ENCODE measurements around the gene SH3TC2. TPM values are rescaled to one million over a fixed set of nuclear protein-coding genes. Genes with fewer than 3 reads are reported as not detected.

SH3TC2 gene
- polyA plus RNA-seq, 3 donors = 0.11 to 0.33 (median 0.22) TPM

DNA sequence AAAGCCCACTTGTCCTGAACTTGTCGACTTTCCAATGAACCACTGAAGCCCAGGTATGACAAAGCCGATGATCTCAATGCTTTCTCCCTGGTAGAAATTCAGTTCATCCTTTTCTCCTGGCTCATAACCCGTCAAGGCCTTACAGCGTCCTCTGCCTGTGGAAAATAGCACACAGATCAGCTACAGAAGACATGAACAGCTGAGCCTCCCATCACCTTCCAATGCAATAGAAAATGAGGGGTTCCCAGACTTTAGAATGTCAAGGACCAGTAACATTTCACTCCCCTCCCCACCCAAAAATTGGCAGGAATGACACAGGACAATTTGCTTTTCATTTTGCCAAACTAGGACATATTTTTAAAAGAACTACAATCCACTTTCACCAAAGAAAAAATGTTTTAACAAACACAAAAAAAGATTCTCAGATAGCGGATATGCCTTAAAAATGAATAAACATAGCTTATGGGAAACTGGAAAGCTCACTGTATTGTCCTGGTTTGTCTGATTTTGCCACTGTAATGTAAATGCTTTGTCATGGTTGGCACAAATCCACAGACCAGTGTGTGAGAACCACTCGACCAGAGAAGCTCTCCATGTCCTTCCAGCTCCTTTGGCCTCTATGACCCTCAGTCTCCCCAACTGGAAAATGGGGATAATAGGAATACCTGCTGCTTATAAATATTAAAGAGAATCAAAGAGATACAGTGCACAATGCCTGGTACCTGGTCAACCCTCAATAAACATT, 24.4 kb downstream of the SH3TC2 start:
- no peak overlapping the region for H3K27ac ChIP-seq (ENCODE audit: low read depth, low read length)
- WGBS, 3 donors = 74 to 80% (median 78%) methylated on average over 6 of the region's 6 CpGs

DNA sequence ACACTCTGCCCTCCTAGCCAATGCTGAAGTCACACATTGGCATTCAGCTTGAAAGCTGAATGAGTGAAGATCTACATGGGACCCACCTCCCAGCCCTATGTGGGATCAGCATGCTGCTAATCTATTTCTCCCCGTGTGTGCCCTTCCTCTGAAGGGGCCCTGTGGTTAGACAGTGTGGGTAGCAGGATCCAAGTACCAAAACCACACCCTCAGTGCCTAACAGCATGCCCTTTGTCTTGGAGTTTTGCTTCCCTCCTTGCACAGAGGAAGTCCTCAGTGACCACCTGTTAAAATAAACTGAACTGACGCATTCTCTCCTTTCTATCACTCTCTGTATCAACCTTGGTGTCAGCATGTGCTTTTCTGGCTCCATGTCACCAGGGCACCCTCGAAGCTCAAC, 25.0 kb downstream of the SH3TC2 start:
- no peak overlapping the region for H3K27ac ChIP-seq (ENCODE audit: low read depth, low read length)
- 29 to 44% (median 41%) methylated on average over 3 of the region's 3 CpGs for WGBS, 3 donors

DNA sequence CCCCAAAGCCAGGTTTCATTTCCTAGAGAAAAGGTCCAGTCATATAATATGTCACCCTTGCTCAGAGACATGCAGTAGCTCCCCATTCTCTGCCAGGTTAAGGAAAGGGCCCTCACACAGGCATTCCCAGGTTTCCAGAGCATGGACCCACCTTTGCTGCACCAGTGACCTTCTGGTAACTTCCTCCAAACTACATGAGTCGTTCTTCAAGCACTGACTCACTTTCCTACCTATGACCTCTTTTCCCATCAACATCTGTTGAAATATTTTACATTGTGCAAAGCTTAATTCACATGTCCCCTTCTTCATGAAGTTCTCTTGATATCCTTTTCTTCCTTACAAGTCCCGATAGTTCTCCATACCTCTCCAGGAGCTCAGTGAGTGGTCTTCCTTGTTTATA, 25.9 kb downstream of the SH3TC2 start:
- WGBS, 3 donors = 45 to 73% (median 45%) methylated on average over 2 of the region's 2 CpGs
- no peak overlapping the region for H3K27ac ChIP-seq (ENCODE audit: low read depth, low read length)

DNA sequence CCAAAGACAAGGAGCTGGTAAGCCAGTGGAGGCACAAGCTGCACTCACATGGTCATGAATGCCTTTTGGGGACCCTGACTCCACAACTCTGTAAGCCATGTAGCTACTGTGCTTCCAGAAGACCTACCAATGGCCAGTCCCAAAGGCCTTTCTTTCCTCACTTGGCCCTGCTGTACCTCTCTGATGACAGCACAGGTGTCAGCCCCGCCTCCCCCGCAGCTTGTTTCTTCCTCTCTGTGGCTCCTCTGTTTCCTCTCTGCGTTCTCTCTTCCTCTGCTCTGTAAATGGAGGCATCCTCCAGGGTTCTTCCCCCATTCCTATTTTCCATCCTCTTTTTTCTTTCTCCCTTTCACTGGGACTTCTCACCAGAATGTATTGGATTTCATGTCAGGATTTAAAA, 26.7 kb downstream of the SH3TC2 start:
- H3K27ac ChIP-seq (ENCODE audit: low read depth, low read length) = no peak overlapping the region
- 51 to 76% (median 66%) methylated on average over 3 of the region's 3 CpGs for WGBS, 3 donors

DNA sequence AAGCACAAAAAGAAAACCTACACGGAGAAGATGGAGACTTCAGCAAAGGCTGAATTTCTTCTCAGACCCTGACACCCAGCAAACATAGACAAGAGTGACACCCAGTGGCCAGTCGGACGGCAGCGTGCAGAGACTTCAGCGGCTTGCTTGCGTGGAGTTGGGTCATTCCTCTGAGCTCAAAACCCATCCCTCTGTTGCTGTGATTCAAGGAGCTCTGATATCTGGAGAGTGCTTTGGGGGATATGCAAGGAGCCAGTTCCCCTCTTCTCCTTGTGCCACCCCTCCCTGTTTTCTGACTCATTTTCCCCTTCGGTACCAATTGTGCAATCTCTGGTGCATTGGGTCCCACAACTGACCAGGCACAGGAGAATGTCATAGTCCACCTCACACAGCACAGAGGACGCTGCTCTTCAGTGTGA, 27.5 kb downstream of the SH3TC2 start:
- WGBS, 3 donors = 16 to 18% (median 17%) methylated on average over 8 of the region's 8 CpGs
- no peak overlapping the region for H3K27ac ChIP-seq (ENCODE audit: low read depth, low read length)

DNA sequence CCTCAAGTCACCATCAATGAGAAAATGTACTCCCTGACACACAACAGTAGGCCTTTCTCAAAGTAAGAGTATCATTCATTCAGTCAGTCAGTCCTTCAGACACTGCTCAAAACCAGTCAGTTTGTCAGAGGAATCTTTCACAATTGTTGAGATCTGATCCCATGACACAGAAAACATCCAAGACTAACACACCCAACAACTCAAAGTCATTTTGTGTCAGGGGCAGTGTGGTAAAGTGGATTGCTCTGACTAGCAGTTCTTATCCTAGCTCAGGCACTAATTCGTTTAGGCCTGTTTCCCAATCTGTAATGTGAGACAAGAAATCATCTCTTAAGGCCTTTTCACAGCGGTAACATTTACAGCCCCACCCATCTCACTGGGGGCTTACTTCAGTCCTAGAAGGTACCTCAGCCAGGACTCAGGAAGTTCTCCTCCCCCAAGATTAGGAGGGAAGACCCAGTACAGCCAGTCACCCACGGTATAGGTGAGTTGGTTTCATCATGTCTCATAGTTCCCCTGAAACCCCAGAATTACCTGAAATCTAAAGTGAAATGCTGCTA, 31.9 kb downstream of the SH3TC2 start:
- 74 to 79% (median 75%) methylated on average over 3 of the region's 3 CpGs for WGBS, 3 donors
- no peak overlapping the region for H3K27ac ChIP-seq (ENCODE audit: low read depth, low read length)

DNA sequence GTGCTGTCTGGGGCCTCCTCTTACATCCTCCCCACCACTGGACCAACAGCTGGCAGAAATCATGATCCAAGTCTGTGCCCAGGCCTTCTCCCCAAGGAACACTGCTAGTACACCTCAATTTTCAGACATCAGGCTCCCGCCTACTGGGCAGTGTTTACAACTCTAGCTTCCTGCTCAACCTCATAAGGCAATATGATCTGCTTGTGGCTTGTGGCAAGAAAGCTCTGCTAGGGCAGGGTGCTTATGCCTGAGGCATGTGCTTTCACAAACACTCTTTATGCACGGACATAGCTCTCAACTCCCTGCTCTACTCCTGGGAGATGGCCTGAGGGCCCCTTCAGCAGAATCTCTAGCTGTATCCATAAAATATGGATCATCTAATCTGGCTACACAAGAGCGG, 32.5 kb downstream of the SH3TC2 start:
- H3K27ac ChIP-seq (ENCODE audit: low read depth, low read length) = no peak overlapping the region
- 84 to 90% (median 88%) methylated on average over 3 of the region's 3 CpGs for WGBS, 3 donors

DNA sequence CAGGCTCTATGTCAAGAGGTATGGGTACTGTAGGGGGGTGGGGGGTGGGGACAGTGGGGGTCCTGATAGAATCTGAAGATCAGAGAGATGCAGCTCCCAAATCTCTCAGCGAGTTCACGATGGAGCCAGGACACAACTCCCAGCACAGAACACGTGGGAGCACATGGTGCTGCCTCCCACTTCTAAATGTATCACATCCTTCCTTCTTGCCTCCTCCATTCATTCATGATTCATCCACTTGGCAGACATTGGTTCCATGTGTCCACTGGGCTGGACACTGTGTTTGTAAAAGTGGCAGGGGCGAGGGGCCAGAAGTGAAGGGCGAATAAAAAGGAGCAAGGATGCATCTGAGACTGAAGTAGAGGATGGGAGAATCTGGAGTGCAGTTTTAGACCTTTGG, 33.9 kb downstream of the SH3TC2 start:
- H3K27ac ChIP-seq (ENCODE audit: low read depth, low read length) = no peak overlapping the region
- WGBS, 3 donors = 83 to 90% (median 88%) methylated on average over 5 of the region's 5 CpGs

DNA sequence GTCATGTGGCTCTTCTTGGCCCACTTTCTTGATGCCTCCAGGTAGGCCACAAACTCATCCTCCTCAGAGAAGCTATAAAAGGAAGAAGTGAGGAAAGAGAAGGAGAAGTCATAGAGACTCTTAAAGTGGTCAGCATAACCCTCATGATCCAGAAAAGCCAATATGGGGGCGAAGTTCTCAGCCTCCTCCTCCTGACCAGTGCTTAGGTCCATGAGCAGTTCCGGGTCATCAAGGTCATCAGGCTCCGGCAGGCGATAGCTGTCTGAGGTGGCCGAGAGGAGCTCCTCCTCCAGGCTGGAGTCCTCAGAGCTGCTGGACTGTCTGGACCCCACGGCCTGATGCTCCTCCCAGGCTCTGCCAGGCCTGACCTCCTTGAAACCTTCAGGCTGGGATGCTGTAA, 34.7 kb downstream of the SH3TC2 start:
- WGBS, 3 donors = 78 to 98% (median 95%) methylated on average over 6 of the region's 6 CpGs
- no peak overlapping the region for H3K27ac ChIP-seq (ENCODE audit: low read depth, low read length)

DNA sequence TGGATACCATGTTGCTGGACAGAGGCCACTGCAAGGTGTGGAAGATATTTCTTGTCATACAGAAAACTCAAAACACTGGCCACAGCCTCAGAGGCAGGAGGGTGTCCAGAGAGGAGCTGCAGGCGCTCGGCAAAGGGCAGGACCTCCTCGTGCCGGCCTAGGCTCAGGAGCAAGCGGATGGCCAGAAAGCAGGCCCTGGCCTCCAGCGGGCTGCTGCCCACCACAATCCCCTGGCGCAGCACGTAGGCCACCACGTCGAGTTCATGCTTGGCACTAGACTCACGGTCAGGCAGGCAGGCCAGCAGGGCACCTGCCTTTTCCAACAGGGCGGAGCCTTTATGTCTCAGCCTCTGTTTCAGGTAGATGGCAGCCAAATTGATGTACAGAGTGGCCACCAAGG, 35.2 kb downstream of the SH3TC2 start:
- 95 to 97% (median 96%) methylated on average over 12 of the region's 12 CpGs for WGBS, 3 donors

DNA sequence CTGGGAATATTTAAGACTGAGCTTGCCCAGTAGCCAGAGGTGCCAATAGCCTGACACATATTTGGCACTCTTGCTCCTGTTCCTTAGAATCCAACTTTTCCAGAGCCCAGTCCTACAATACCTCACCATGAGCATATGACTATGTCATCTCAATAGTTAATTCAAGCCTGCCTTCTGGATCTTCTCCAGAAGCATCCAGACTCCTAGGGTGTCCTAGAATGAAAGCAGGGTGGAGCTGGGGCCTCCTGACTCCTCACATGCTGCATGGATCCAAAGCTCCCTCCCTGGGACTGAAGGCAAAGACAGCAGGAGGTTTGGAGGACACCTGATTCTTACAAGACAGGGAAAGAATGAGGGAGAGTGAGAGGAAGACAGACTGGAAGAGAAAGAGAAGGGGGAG, 37.9 kb downstream of the SH3TC2 start:
- no peak overlapping the region for H3K27ac ChIP-seq (ENCODE audit: low read depth, low read length)

More for the DNA sequence above, 35.2 kb downstream of the SH3TC2 start:
- no peak overlapping the region for H3K27ac ChIP-seq (ENCODE audit: low read depth, low read length)

DNA sequence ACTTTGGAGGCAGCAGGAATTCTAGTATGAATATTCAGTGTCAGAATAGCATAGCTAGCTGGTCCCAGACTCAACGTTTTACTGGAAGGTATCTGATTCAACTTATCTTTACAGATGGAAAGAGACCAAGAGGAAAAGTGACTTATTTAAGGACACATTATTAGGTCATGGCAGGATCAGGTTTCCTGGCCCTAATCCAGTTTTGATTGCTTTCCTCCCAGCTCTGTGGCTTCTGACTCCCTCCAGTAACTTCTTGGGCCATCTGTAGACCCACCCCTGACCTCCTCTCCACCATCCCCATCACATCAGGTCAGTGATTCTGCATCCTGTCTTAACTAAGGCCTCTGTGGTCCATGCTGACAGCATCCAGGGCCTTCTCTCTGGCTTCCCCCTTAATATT, 38.4 kb downstream of the SH3TC2 start:
- H3K27ac ChIP-seq (ENCODE audit: low read depth, low read length) = no peak overlapping the region
- WGBS, 3 donors = 8 to 28% (median 28%) methylated on average over 1 of the region's 1 CpG

DNA sequence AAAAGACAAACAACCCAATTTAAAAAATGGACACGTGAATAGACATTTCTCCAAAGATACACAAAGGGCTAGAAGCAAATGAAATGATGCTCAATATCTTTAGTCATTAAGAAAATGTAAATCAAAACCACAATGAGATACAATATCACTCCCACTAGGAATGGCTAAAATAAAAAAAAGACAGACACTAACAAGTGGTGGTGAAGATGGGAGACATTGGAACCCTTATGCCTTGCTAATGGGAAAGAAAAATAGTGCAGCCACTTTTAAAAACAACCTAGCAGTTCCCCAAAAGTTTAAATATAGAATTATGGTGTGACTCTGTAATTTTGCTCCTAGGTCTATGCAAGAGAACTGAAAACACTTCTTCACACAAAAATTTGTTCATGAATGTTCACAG, 40.7 kb downstream of the SH3TC2 start:
- H3K27ac ChIP-seq (ENCODE audit: low read depth, low read length) = no peak overlapping the region
- WGBS, 3 donors = 87 to 96% (median 95%) methylated on average over 1 of the region's 1 CpG

DNA sequence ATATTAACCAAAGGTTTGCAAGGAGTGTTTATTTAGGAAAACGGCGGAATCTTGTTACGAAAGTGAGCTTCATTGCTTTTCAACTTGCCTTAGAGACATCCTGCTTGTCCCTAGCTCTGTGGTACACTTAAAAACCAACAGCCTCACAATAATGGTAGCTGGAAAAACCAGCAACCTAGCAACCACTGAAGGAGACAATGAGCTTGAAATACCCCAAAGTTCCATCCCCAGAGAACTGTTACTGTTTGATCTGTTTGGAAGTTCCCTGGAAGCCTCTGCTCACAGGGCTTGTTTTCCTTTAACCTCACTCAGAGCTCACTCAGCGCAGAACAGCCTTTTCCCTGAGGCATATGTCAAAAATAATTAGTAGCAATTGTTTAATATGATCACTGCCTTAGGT, 43.2 kb downstream of the SH3TC2 start:
- 64 to 73% (median 71%) methylated on average over 4 of the region's 4 CpGs for WGBS, 3 donors

DNA sequence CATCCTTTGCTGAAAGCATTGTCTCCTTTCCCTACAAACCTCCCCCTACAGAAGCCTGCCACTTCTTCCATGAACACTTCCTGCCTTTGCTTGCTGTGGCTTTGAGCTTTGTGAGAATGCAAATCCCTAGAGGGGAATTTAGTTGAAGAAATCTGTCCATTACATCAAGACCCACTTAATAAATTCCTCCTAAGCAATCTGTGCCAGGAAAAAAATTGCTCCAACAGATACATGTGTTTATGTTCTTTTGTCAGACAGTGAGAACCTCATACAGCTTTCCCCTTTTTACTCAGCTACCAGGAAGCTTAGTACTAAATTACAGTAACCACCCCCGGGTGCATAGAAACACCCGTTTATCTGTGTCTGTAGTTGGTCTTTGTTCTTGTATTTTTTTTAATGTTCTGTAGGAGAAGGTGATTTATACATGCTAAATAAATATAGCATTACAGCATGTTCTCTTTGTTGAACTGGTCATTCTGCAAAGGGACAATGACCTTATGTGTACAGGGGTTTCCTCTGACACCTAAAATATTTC, 43.9 kb downstream of the SH3TC2 start:
- 15 to 49% (median 40%) methylated on average over 2 of the region's 2 CpGs for WGBS, 3 donors
- no peak overlapping the region for H3K27ac ChIP-seq (ENCODE audit: low read depth, low read length)

More for the DNA sequence above, 43.2 kb downstream of the SH3TC2 start:
- no peak overlapping the region for H3K27ac ChIP-seq (ENCODE audit: low read depth, low read length)

DNA sequence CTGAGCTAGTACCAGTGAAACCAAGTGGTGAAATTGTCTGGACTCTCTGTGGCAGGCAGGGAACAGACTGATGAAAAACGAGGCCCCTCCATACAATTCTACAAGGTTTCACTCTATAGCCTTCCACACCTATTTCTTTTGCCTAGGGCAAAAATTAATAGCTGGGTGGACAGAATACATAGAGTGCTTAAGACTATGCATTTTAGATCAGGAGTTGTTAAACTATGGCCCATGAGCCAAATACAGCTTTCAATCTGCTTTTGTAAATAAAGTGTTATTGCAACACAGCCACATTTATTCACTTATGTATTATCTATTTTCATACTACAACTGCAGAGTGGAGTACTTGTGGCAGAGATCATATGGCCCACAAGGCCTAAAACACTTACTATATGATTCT, 45.2 kb downstream of the SH3TC2 start:
- WGBS, 3 donors = 81 to 92% (median 88%) methylated on average over 1 of the region's 1 CpG
- H3K27ac ChIP-seq (ENCODE audit: low read depth, low read length) = no peak overlapping the region

DNA sequence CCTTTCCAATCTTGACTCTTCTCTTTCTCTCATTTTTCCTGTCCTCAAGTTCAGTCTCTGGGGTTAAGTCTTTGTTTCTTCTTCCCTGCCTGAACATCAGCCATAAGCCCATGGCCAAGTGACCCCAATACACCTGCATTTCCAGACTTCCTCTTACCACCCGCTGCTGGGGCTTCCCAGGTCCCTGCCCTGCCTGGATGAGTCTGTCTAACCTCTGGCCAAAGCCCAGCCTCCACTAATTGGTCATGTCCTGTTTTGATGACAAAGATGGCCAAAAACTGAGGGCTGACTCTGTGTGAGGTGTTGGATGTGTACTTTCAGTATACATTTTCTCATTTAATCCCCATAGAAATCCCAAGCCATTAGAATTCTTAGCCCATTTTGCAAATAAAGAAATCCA, 47.3 kb downstream of the SH3TC2 start:
- no peak overlapping the region for H3K27ac ChIP-seq (ENCODE audit: low read depth, low read length)
- 64 to 78% (median 75%) methylated on average over 1 of the region's 1 CpG for WGBS, 3 donors

DNA sequence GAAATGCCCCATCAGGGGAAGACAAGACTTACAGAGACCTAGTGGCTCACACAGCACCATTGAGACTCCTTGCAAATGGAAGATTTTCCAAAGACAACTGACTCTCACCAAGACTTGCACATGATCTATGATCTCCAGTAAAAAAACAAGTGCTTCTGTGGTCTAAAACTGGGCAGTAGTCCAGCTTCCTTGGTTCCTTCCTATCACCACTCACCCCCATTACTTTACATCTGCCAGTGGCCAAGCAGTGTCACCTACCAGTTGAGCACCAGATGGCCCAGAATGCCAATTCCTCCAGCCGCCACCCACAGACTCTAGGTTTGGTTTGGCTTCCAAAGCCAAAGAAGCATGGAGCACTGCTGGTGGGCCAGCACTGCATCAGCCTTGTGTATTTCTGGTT, 47.7 kb downstream of the SH3TC2 start:
- 95 to 100% (median 96%) methylated on average over 1 of the region's 1 CpG for WGBS, 3 donors
- no peak overlapping the region for H3K27ac ChIP-seq (ENCODE audit: low read depth, low read length)

DNA sequence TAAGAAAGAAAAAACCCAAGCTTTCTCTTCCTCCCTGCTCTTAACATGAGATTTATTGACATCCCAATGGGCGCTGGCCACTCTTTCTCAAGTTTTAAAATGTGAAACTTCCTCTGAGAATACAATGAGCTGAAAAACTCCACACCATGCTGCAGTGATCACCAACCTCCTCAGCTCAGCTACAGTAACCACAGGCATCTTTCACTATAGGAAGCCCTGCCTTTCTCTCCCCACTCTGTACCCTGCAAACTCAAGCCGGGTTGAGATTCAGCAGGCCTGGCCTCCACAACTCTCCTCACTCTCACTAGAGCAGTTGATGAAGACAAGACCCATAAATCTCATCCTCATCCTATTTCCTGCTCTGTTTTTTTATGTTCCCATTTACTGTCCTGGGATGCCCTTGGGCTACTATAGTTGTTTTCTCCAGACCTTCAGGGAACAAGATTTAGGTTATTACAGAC, 48.3 kb downstream of the SH3TC2 start:
- H3K27ac ChIP-seq (ENCODE audit: low read depth, low read length) = no peak overlapping the region
- WGBS, 3 donors = 66 to 89% (median 87%) methylated on average over 2 of the region's 2 CpGs

DNA sequence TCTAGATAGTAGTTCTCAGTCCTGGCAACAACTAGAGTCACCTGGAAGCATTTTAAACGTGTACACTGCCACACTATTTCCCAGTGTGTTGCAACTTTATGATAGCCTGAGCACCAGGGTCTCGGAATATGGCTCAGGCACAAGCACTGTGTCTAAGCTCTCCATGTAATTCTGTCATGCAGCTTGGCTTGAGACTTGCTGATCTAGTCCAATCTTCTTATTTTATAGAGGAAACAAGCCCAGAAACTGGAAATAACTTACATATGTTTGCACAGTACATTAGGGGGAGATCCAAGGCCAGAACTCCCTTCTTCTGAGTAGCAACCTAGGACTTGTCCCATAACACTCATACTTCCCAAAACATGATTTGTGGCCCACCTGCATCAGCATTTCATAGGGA, 49.1 kb downstream of the SH3TC2 start:
- WGBS, 3 donors = 71 to 77% (median 73%) methylated on average over 2 of the region's 2 CpGs
- H3K27ac ChIP-seq (ENCODE audit: low read depth, low read length) = no peak overlapping the region
